ENCODE measurements around the gene BRMS1L.

GRCh38 chr14:35881280-35881679, 55.1 kb downstream of the BRMS1L start:
- no peak for TF ChIP-seq CTCF (conservative IDR thresholded peaks at IDR 0.05; ENCODE audit: low read depth, low read length)
- TF ChIP-seq EZH2phosphoT487 (IDR thresholded peaks at IDR 0.05; ENCODE audit: borderline replicate concordance, low read length), result no peak
- TF ChIP-seq EZH2 (IDR thresholded peaks at IDR 0.05; ENCODE audit: low read length, unreplicated experiment), result no peak

Data from PC-3 (cell line).